IMR-90 (cell line): ENCODE data around the gene CWC25.

Experiments
- BHLHE40 ChIP-seq: fragments of 150-350 bp; IDR thresholded peaks from 2 replicates; pipeline ENCODE4 v1.6.1; 2016; ENCODE audit warnings: mild to moderate bottlenecking, low read depth, low read length
- ELK1 ChIP-seq: fragments of 150-350 bp; IDR thresholded peaks from 2 replicates; pipeline ENCODE4 v1.6.1; 2016; ENCODE audit warnings: low read depth, mild to moderate bottlenecking, low read length, moderate library complexity, borderline replicate concordance
- FOS ChIP-seq: fragments of 150-350 bp; IDR thresholded peaks from 2 replicates; pipeline ENCODE4 v1.6.1; 2016; ENCODE audit warnings: low read depth, low read length
- POLR2A ChIP-seq: IDR thresholded peaks from 2 replicates; pipeline ENCODE4 v1.6.1; 2012; ENCODE audit warnings: mild to moderate bottlenecking, low read depth, low read length
- RAD21 ChIP-seq: IDR thresholded peaks from 2 replicates; pipeline ENCODE4 v1.6.1; 2012; ENCODE audit warnings: low read length, improper control_type of control experiment
- RCOR1 ChIP-seq: IDR thresholded peaks from 2 replicates; pipeline ENCODE4 v1.6.1; 2012; ENCODE audit warnings: mild to moderate bottlenecking, low read length, improper control_type of control experiment; ENCODE audit not compliant: insufficient replicate concordance
- RFX5 ChIP-seq: IDR thresholded peaks from 2 replicates; pipeline ENCODE4 v1.8.0; 2012; ENCODE audit warnings: low read depth, mild to moderate bottlenecking, low read length, moderate library complexity
- TF ChIP-seq, protein P1 (sequence below): fragments of 150-350 bp; IDR thresholded peaks from 2 replicates; pipeline ENCODE4 v1.6.1; 2017; ENCODE audit warnings: mild to moderate bottlenecking, antibody characterized with exemption, low read length, low read depth
- TF ChIP-seq, protein P2 (sequence below): conservative IDR thresholded peaks from 2 replicates; pipeline ENCODE4 v1.5.1; 2012; ENCODE audit warnings: mild to moderate bottlenecking, low read depth, low read length, improper control_type of control experiment

DNA sequence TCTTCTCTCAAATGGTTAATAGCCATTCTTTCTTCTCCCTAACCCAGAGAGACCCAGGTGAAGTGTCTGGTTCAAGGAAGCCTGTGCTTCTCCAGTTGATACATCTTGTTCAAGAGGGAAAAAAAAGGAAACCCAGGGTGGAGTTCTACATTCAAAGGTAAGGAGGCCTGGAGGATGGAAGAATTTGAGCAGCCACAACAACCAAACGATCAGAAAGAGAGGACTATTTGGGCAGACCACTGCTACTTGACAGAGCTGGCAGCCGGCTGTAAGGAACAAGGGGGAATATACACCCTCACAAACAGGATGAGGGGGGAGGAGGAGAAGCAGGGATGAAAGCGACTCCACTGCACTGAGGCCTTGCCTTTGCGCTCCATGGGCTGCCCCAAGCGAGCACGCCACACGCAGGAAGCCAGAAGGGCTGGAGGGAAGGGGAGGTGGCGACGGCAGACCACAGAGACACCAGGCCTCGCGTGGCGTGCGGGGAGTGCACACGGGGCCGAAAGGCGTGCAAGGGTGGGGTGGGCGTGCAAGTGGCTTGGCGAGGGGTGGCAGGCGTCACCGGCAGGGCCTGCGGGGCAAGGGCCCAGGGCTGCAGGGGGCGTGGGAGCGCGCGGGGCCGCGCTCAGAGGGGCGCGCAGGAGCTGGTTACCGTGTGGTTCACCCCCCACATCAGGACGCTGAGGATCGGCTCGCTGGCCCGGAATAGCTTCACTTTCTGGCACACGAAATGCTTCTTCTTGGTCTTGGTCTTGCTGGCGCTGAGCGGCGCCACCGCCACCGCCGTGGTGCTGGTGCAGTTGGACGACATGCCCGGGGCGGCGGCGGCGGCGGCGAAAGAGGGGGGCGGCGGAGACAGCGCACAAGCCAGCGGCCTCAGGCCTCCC lies 26.3 kb downstream of the CWC25 start:
- TF ChIP-seq, protein P1, sequence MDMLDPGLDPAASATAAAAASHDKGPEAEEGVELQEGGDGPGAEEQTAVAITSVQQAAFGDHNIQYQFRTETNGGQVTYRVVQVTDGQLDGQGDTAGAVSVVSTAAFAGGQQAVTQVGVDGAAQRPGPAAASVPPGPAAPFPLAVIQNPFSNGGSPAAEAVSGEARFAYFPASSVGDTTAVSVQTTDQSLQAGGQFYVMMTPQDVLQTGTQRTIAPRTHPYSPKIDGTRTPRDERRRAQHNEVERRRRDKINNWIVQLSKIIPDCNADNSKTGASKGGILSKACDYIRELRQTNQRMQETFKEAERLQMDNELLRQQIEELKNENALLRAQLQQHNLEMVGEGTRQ = no peak
- TF ChIP-seq RAD21 (0 out of 2 replicates have a peak, but pooled peaks have one; percentile 1), BHLHE40 (peak; percentile 13; the same call in 1 of the 2 replicates), POLR2A (no peak), ELK1 (no peak), RCOR1 (no peak), RFX5 (no peak), FOS (no peak)
- TF ChIP-seq, protein P2, sequence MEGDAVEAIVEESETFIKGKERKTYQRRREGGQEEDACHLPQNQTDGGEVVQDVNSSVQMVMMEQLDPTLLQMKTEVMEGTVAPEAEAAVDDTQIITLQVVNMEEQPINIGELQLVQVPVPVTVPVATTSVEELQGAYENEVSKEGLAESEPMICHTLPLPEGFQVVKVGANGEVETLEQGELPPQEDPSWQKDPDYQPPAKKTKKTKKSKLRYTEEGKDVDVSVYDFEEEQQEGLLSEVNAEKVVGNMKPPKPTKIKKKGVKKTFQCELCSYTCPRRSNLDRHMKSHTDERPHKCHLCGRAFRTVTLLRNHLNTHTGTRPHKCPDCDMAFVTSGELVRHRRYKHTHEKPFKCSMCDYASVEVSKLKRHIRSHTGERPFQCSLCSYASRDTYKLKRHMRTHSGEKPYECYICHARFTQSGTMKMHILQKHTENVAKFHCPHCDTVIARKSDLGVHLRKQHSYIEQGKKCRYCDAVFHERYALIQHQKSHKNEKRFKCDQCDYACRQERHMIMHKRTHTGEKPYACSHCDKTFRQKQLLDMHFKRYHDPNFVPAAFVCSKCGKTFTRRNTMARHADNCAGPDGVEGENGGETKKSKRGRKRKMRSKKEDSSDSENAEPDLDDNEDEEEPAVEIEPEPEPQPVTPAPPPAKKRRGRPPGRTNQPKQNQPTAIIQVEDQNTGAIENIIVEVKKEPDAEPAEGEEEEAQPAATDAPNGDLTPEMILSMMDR = no peak; the same call in 1 of the 2 replicates
